H1 (cell line): ENCODE data around the gene SLC39A2. TPM values are rescaled to one million over a fixed set of nuclear protein-coding genes. Genes with fewer than 3 reads are reported as not detected.

Experiments
- CTCF ChIA-PET: fragments of 300-600 bp; sonication (Branson Sonifier 250); formaldehyde crosslinking; loops from one replicate; lab custom pipeline; 2021; ENCODE audit not compliant: partially characterized antibody; lab: Charles Lee
- POLR2A ChIA-PET: fragments of 300-600 bp; sonication (Branson Sonifier 250); formaldehyde crosslinking; loops from one replicate; lab custom pipeline; 2021; ENCODE audit warnings: inconsistent platforms; ENCODE audit not compliant: partially characterized antibody; lab: Charles Lee
- DNase-seq, 2 experiments: peaks; one replicate each; pipeline versions ENCODE4 v3.0.0 to v3.0.0-alpha.2; 2010 to 2022; ENCODE audit warnings: low spot score in 2 of 2, low read depth in 1 of 2, mixed read lengths in 1 of 2
- FAIRE-seq: peaks from 2 replicates; lab custom pipeline; 2011; peaks lifted over from hg19 to GRCh38; lab: Jason Lieb, UNC
- H2AFZ ChIP-seq: 2 replicates; pipeline ENCODE4 v1.8.1; 2012; ENCODE audit warnings: low read length, inconsistent platforms
- H2AK5ac ChIP-seq: 2 replicates; pipeline ENCODE4 v1.6.1; 2013; ENCODE audit warnings: low read depth, low read length
- H2BK120ac ChIP-seq: replicated peaks from 2 replicates; pipeline ENCODE3; 2013; ENCODE audit warnings: low read depth, low read length, inconsistent platforms
- H2BK12ac ChIP-seq: 2 replicates; pipeline ENCODE4 v1.6.1; 2013; ENCODE audit warnings: low read depth, low read length
- H2BK15ac ChIP-seq: 2 replicates; pipeline ENCODE4 v1.6.1; 2013; ENCODE audit warnings: low read length
- H2BK20ac ChIP-seq: 2 replicates; pipeline ENCODE4 v1.6.1; 2013; ENCODE audit warnings: low read length
- H2BK5ac ChIP-seq: 2 replicates; pipeline ENCODE4 v1.6.1; 2013; ENCODE audit warnings: low read depth, low read length
- H3K14ac ChIP-seq: 2 replicates; pipeline ENCODE4 v1.6.1; 2013; ENCODE audit warnings: inconsistent platforms; ENCODE audit not compliant: insufficient read length
- H3K18ac ChIP-seq: 2 replicates; pipeline ENCODE4 v1.6.1; 2013; ENCODE audit warnings: low read length; ENCODE audit errors: extremely low read depth
- H3K23ac ChIP-seq: 2 replicates; pipeline ENCODE4 v1.6.1; 2013; ENCODE audit warnings: inconsistent platforms; ENCODE audit not compliant: insufficient read length
- H3K23me2 ChIP-seq: 2 replicates; pipeline ENCODE4 v1.6.1; 2013; ENCODE audit warnings: low read depth, low read length
- H3K27ac ChIP-seq: 2 replicates; pipeline ENCODE4 v1.6.1; 2011; ENCODE audit warnings: low read depth, low read length, inconsistent platforms
- H3K27me3 ChIP-seq, 4 experiments: replicated peaks in 1 of 4; 1 replicate in 1 of 4; 2 replicates in 3 of 4; pipeline versions ENCODE4 v1.6.1 to v1.8.1; 2011 to 2013; ENCODE audit warnings: low read length in 3 of 4, mild to moderate bottlenecking in 3 of 4, inconsistent platforms in 2 of 4, mixed read lengths in 2 of 4, moderate library complexity in 1 of 4; ENCODE audit not compliant: control insufficient read depth in 3 of 4, insufficient read depth in 3 of 4; ENCODE audit errors: extremely low read depth in 1 of 4
- H3K36me3 ChIP-seq, 4 experiments: 2 replicates each; pipeline versions ENCODE4 v1.6.1 to v1.8.1; 2011 to 2013; ENCODE audit warnings: mild to moderate bottlenecking in 4 of 4, low read length in 3 of 4, moderate library complexity in 2 of 4, control low read depth in 1 of 4, inconsistent platforms in 1 of 4; ENCODE audit not compliant: insufficient read depth in 4 of 4, control insufficient read depth in 2 of 4
- H3K4ac ChIP-seq: replicated peaks from 2 replicates; pipeline ENCODE3; 2013; ENCODE audit warnings: low read length, low read depth, mixed read lengths, inconsistent platforms; ENCODE audit not compliant: insufficient read length
- H3K4me1 ChIP-seq, 4 experiments: replicated peaks in 1 of 4; 1 replicate in 1 of 4; 2 replicates in 3 of 4; pipeline versions ENCODE4 v1.6.1 to v1.8.1; 2011 to 2013; ENCODE audit warnings: low read length in 3 of 4, inconsistent platforms in 2 of 4, mixed read lengths in 1 of 4; ENCODE audit not compliant: insufficient read depth in 4 of 4, control insufficient read depth in 3 of 4
- H3K4me2 ChIP-seq, 2 experiments: 2 replicates each; pipeline versions ENCODE4 v1.6.1 to v1.8.1; 2011 to 2013; ENCODE audit warnings: low read depth in 2 of 2, low read length in 2 of 2, control low read depth in 1 of 2, inconsistent platforms in 1 of 2, mild to moderate bottlenecking in 1 of 2; ENCODE audit not compliant: insufficient read depth in 1 of 2
- H3K4me3 ChIP-seq, 4 experiments: fragments of 200-600, 300-600 bp in 1 of 4; sonication (generic), shearing (Covaris generic), sonication (Bioruptor Twin) in 1 of 4; 2 replicates each; pipeline versions ENCODE4 v1.5.1 to v1.8.1; 2011 to 2016; ENCODE audit warnings: low read length in 4 of 4, low read depth in 3 of 4, control low read depth in 2 of 4, inconsistent platforms in 2 of 4, mild to moderate bottlenecking in 2 of 4, mixed read lengths in 1 of 4, moderate library complexity in 1 of 4; ENCODE audit not compliant: insufficient read depth in 2 of 4; ENCODE audit errors: extremely low read depth in 1 of 4
- H3K56ac ChIP-seq: replicated peaks from 2 replicates; pipeline ENCODE3; 2013; ENCODE audit warnings: low read depth, mild to moderate bottlenecking, mixed read lengths, low read length, inconsistent platforms; ENCODE audit not compliant: insufficient read length
- H3K79me1 ChIP-seq: 2 replicates; pipeline ENCODE4 v1.6.1; 2013; ENCODE audit warnings: low read depth, low read length, control low read depth
- H3K79me2 ChIP-seq, 2 experiments: 2 replicates each; pipeline versions ENCODE4 v1.6.1 to v1.8.1; 2012 to 2013; ENCODE audit warnings: low read length in 2 of 2, mild to moderate bottlenecking in 2 of 2, inconsistent platforms in 1 of 2; ENCODE audit not compliant: insufficient read depth in 2 of 2, control insufficient read depth in 1 of 2
- H3K9ac ChIP-seq, 4 experiments: replicated peaks in 1 of 4; 1 replicate in 1 of 4; 2 replicates in 3 of 4; pipeline versions ENCODE4 v1.6.1 to v1.8.1; 2011 to 2013; ENCODE audit warnings: low read depth in 3 of 4, low read length in 3 of 4, control low read depth in 2 of 4, mild to moderate bottlenecking in 2 of 4, moderate library complexity in 2 of 4, inconsistent platforms in 1 of 4; ENCODE audit errors: extremely low read depth in 1 of 4
- H3K9me3 ChIP-seq, 2 experiments: 2 replicates each; pipeline versions ENCODE4 v1.6.1 to v1.8.1; 2012 to 2013; ENCODE audit warnings: mild to moderate bottlenecking in 2 of 2, moderate library complexity in 2 of 2, control low read depth in 1 of 2, inconsistent platforms in 1 of 2, low read depth in 1 of 2, low read length in 1 of 2, mixed read lengths in 1 of 2; ENCODE audit not compliant: insufficient read depth in 2 of 2
- H4K20me1 ChIP-seq, 2 experiments: replicated peaks in 1 of 2; 2 replicates each; pipeline versions ENCODE3 to v1.8.1; 2011 to 2013; ENCODE audit warnings: inconsistent platforms in 2 of 2, low read length in 2 of 2, mild to moderate bottlenecking in 1 of 2; ENCODE audit not compliant: insufficient read depth in 2 of 2, control insufficient read depth in 1 of 2
- H4K5ac ChIP-seq: 2 replicates; pipeline ENCODE4 v1.6.1; 2013; ENCODE audit warnings: low read length, low read depth, mixed read lengths, inconsistent platforms; ENCODE audit not compliant: insufficient read length
- H4K8ac ChIP-seq: 2 replicates; pipeline ENCODE4 v1.8.0; 2013; ENCODE audit warnings: mild to moderate bottlenecking, moderate library complexity, low read length, inconsistent platforms; ENCODE audit not compliant: insufficient read depth; ENCODE audit errors: extremely low read depth
- H4K91ac ChIP-seq: replicated peaks from 2 replicates; pipeline ENCODE3; 2013; ENCODE audit warnings: low read length, mixed read lengths, inconsistent platforms; ENCODE audit not compliant: insufficient read length
- CBX8 ChIP-seq: fragments of 300-800, 300-1000 bp; sonication (generic); IDR thresholded peaks from 2 replicates; pipeline ENCODE4 v1.7.1; 2016; ENCODE audit warnings: low read depth, low read length, borderline replicate concordance
- CREB1 ChIP-seq: IDR thresholded peaks from 2 replicates; pipeline ENCODE4 v1.6.1; 2012; ENCODE audit warnings: inconsistent platforms
- GTF2F1 ChIP-seq: IDR thresholded peaks from 2 replicates; pipeline ENCODE4 v1.6.1; 2012; ENCODE audit warnings: low read depth, low read length, improper control_type of control experiment, borderline replicate concordance
- JUND ChIP-seq: IDR thresholded peaks from 2 replicates; pipeline ENCODE4 v1.6.1; 2011; ENCODE audit warnings: mild to moderate bottlenecking, improper control_type of control experiment, low read length
- NRF1 ChIP-seq: IDR thresholded peaks from 2 replicates; pipeline ENCODE4 v1.6.1; 2011; ENCODE audit warnings: mild to moderate bottlenecking, low read depth, low read length, improper control_type of control experiment
- POU5F1 ChIP-seq: IDR thresholded peaks from 2 replicates; pipeline ENCODE4 v1.6.1; 2011; ENCODE audit warnings: low read depth, mild to moderate bottlenecking, low read length, moderate library complexity
- RBBP5 ChIP-seq: IDR thresholded peaks from 2 replicates; pipeline ENCODE4 v1.7.1; 2012; ENCODE audit warnings: low read depth, mild to moderate bottlenecking, inconsistent platforms, low read length, moderate library complexity, borderline replicate concordance
- SIRT6 ChIP-seq: IDR thresholded peaks from one replicate; pipeline ENCODE4 v1.7.1; 2012; ENCODE audit warnings: low read length, inconsistent platforms
- TAF1 ChIP-seq: IDR thresholded peaks from 2 replicates; pipeline ENCODE4 v1.6.1; 2011; ENCODE audit warnings: mild to moderate bottlenecking, low read depth, low read length
- TEAD4 ChIP-seq: IDR thresholded peaks from 2 replicates; pipeline ENCODE4 v1.6.1; 2012; ENCODE audit warnings: low read depth, low read length, inconsistent platforms, mixed read lengths
- WGBS, 2 experiments: shearing (Covaris generic) in 1 of 2; methylation state at CpG; one replicate each; pipeline versions ENCODE4 v1.1.6 to v1.1.7; 2013 to 2015; ENCODE audit warnings: low lambda C conversion rate in 2 of 2, mixed read lengths in 2 of 2, inconsistent platforms in 1 of 2, low coverage in 1 of 2, missing lambda C conversion rate in 1 of 2; ENCODE audit not compliant: insufficient replicate concordance in 2 of 2, insufficient coverage in 1 of 2, insufficient read length in 1 of 2; ENCODE audit errors: extremely low coverage in 1 of 2, missing lambda C conversion rate in 1 of 2; 5-methylcytosine and 5-hydroxymethylcytosine counted together
- polyA plus RNA-seq, 7 experiments: library from polyadenylated mRNA; depleted of rRNA in 3 of 7; stranded (reverse) in 5 of 7; unstranded in 2 of 7; fragments of >200 nt in 5 of 7; fragments of 200-250 nt in 2 of 7; gene quantifications; 1 replicate in 5 of 7; 2 replicates in 1 of 7; 4 replicates in 1 of 7; pipeline versions ENCODE4 v1.2.1 to v1.2.3, GENCODE V29; 2011 to 2013; ENCODE audit warnings: missing spikeins in 2 of 7, mixed read lengths in 2 of 7
- total RNA-seq: library from RNA; stranded (reverse); fragmentation: NEBNext Ultra II Directional; extraction: Animal tissue kit (Norgen Biotek cat#: 25700); gene quantifications from 2 replicates; pipeline ENCODE4 v1.2.1, GENCODE V29; 2021
- TF ChIP-seq, protein P1 (sequence below): IDR thresholded peaks from 2 replicates; pipeline ENCODE4 v1.6.1; 2012; ENCODE audit warnings: inconsistent platforms
- TF ChIP-seq, protein P2 (sequence below): IDR thresholded peaks from 2 replicates; pipeline ENCODE4 v1.6.1; 2011; ENCODE audit warnings: low read depth, mild to moderate bottlenecking, low read length; ENCODE audit not compliant: insufficient read depth

The SLC39A2 gene
- total and polyA plus RNA-seq, 2 of the 8 experiments (the other 6 are each of a cell fraction or from before 2014, with no cell fraction given): 0.14 to 0.22 TPM

DNA sequence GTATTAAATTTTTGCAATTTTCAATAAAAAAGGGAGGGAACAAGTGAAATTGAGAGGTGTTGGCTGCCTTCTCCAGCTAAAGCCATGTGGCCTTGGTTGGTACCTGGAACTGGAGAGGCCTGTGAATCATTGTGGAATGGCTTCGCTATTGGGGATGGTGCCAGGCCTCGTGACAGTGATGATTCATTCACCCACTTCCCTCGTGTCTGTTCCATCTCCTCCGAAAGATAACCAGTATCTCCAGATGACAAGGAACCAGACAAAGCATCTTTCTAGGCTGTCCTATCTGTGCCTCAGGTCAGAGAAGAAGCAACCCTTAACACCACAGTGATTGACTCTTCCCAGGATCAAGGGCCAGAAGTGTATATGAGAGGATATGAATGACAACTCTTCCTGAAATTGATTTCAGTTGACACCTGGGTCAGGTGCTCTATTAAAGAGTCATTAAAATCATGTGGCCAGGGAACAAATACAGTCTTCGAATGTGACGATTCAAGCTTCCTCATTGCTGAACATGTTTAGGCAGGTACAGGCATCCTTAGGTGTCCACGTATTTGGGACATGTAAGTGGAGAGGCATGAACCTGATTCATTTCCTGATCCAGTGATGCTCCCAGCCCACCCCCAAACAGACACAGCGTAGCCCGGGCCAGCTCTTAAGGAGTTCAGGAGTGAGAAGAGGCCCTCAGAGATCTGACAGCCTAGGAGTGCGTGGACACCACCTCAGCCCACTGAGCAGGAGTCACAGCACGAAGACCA, 42.8 kb downstream of the SLC39A2 start, which contains the start of gene RNASE7:
Gene RNASE7, plus strand, starts transcription at position 687 of the 758 bp plus-strand sequence. CDS start 631 bp downstream, outside the sequence.
- peak within 1 kb of the TSS; percentile 40 for H2BK12ac ChIP-seq
- H3K27me3 ChIP-seq: peaks cover 0 to 3% (median 0%) of the 10 kb centered on the region in 4 experiments; a peak in 1 of 7 replicates
- H2BK20ac ChIP-seq: no peak within 1 kb of the TSS
- H4K91ac ChIP-seq: no peak within 1 kb of the TSS
- no peak within 1 kb of the TSS for H2BK120ac ChIP-seq
- no peaks in the 10 kb centered on the region for H3K36me3 ChIP-seq
- no peak within 1 kb of the TSS for H3K4me2 ChIP-seq
- H2BK15ac ChIP-seq: no peak within 1 kb of the TSS
- no peaks in the 10 kb centered on the region for H3K79me1 ChIP-seq
- H3K4me3 ChIP-seq: no peak within 1 kb of the TSS
- no peak within 1 kb of the TSS for H4K8ac ChIP-seq
- no peaks in the 10 kb centered on the region for H3K79me2 ChIP-seq
- WGBS, 2 experiments: 80% methylated on average over 11 of the region's 11 CpGs; no CpG with 5 or more reads in 1 of the 2 experiments
- H4K20me1 ChIP-seq: no peaks in the 10 kb centered on the region
- H2AK5ac ChIP-seq: no peak within 1 kb of the TSS; the same call in 1 of the 2 replicates
- no peak within 1 kb of the TSS for H2AFZ ChIP-seq
- H4K5ac ChIP-seq: no peak within 1 kb of the TSS
- no peak within 1 kb of the TSS for H3K14ac ChIP-seq
- H3K27ac ChIP-seq: no peak within 1 kb of the TSS
- DNase-seq (no peak), FAIRE-seq (no peak)
- H3K56ac ChIP-seq: no peak within 1 kb of the TSS
- H2BK5ac ChIP-seq: no peak within 1 kb of the TSS
- H3K9ac ChIP-seq: no peak within 1 kb of the TSS
- POLR2A ChIA-PET: interaction anchor here (4.4 kb wide), 1 partner anchor 26 kb away, joined by 36 read pairs; no protein-coding TSS in a partner anchor
- H3K9me3 ChIP-seq: no peaks in the 10 kb centered on the region
- CTCF ChIA-PET: interaction anchor here (0.6 to 7.2 kb wide), 6 partner anchors 25 to 1901 kb away, joined by 3 to 371 read pairs (median 3); partner anchors contain the start of gene NDRG2
- H3K23ac ChIP-seq: no peak within 1 kb of the TSS
- no peak within 1 kb of the TSS for H3K18ac ChIP-seq
- peaks cover 8 to 11% (median 10%) of the 10 kb centered on the region in 4 experiments; a peak in 6 of 7 replicates for H3K4me1 ChIP-seq
- no peak within 1 kb of the TSS for H3K4ac ChIP-seq
- H3K23me2 ChIP-seq: peaks cover 2% of the 10 kb centered on the region; the same call in 1 of the 2 replicates
- TF ChIP-seq SIRT6 (no peak), GTF2F1 (no peak), RBBP5 (no peak), CBX8 (no peak), POU5F1 (no peak), CREB1 (no peak), TAF1 (no peak), TEAD4 (no peak), JUND (no peak), NRF1 (no peak)
- TF ChIP-seq, protein P1, sequence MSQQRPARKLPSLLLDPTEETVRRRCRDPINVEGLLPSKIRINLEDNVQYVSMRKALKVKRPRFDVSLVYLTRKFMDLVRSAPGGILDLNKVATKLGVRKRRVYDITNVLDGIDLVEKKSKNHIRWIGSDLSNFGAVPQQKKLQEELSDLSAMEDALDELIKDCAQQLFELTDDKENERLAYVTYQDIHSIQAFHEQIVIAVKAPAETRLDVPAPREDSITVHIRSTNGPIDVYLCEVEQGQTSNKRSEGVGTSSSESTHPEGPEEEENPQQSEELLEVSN: no peak
- TF ChIP-seq, protein P2, sequence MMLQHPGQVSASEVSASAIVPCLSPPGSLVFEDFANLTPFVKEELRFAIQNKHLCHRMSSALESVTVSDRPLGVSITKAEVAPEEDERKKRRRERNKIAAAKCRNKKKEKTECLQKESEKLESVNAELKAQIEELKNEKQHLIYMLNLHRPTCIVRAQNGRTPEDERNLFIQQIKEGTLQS: no peak
